A549 treated with AZD9567 at 1 μM for 4 hours (cell line): ENCODE data around the gene LCE1E. TPM values are rescaled to one million over a fixed set of nuclear protein-coding genes. Genes with fewer than 3 reads are reported as not detected.

Experiments
- total RNA-seq: library from RNA; stranded (reverse); fragments of 200-300 nt; extraction: Qiagen RNA extraction; gene quantifications from 5 replicates; pipeline ENCODE4 v1.2.3, GENCODE V29; 2022; ENCODE audit not compliant: insufficient read depth

The LCE1E gene
- total RNA-seq = 0.07 TPM in 1 of 5 replicates, not detected in the others

GRCh38 chr1:152786077-152786476, at the start of gene LCE1E:
LCE1E (plus strand) TSS chr1:152786257; CDS start chr1:152787300, 1,043 bp downstream.

GRCh38 chr1:152757747-152758146, 28.3 kb upstream of the LCE1E start, which contains the start of gene KPRP:
KPRP (plus strand) TSS chr1:152758025; CDS start chr1:152759589, 1,564 bp downstream.

GRCh38 chr1:152774875-152775274, 11.2 kb upstream of the LCE1E start, which contains the start of gene LCE1F:
LCE1F (plus strand) TSS chr1:152775140; CDS start chr1:152776372, 1,232 bp downstream.

GRCh38 chr1:152796421-152796820, 10.4 kb downstream of the LCE1E start, which contains the start of gene LCE1D:
LCE1D (plus strand) TSS chr1:152796721; CDS start chr1:152797795, 1,074 bp downstream.

GRCh38 chr1:152806576-152806975, 20.5 kb downstream of the LCE1E start, which contains the start of gene LCE1C:
LCE1C (minus strand) TSS chr1:152806651; CDS start chr1:152805478, 1,173 bp downstream.

GRCh38 chr1:152811671-152812070, 25.6 kb downstream of the LCE1E start, which contains the start of gene LCE1B:
LCE1B (plus strand) TSS chr1:152811971; CDS start chr1:152812447, 476 bp downstream.

GRCh38 chr1:152827173-152827572, 41.1 kb downstream of the LCE1E start, which contains the start of gene LCE1A:
LCE1A (plus strand) TSS chr1:152827473; CDS start chr1:152827473, 0 bp downstream.

Other genes with a start within 250 kb of the LCE1E start
- gene LCE3E, start 219.5 kb upstream of the LCE1E start, total RNA-seq = 0.15 TPM in 1 of 5 replicates, not detected in the others
- 1.2 to 1.8 TPM (median 1.4 TPM) in 4 of 5 replicates, not detected in the other for gene LCE3D, start 205.7 kb upstream of the LCE1E start, total RNA-seq
- gene LCE3C, start 186.0 kb upstream of the LCE1E start, total RNA-seq = not detected in 5 replicates
- not detected in 5 replicates for gene LCE3B, start 172.4 kb upstream of the LCE1E start, total RNA-seq
- gene LCE3A, start 163.2 kb upstream of the LCE1E start, total RNA-seq = not detected in 5 replicates
- gene LCE2D, start 122.9 kb upstream of the LCE1E start, total RNA-seq = not detected in 5 replicates
- not detected in 5 replicates for gene LCE2C, start 111.0 kb upstream of the LCE1E start, total RNA-seq
- not detected in 5 replicates for gene LCE2B, start 100.1 kb upstream of the LCE1E start, total RNA-seq
- gene LCE2A, start 87.9 kb upstream of the LCE1E start, total RNA-seq = not detected in 5 replicates
- not detected in 5 replicates for gene LCE4A, start 78.1 kb upstream of the LCE1E start, total RNA-seq
- gene KPRP, start 28.2 kb upstream of the LCE1E start, total RNA-seq = not detected in 5 replicates
- gene LCE1F, start 11.1 kb upstream of the LCE1E start, total RNA-seq = not detected in 5 replicates
- not detected in 5 replicates for gene LCE1D, start 10.5 kb downstream of the LCE1E start, total RNA-seq
- not detected in 5 replicates for gene LCE1C, start 20.4 kb downstream of the LCE1E start, total RNA-seq
- gene LCE1B, start 25.7 kb downstream of the LCE1E start, total RNA-seq = 0.09 TPM in 1 of 5 replicates, not detected in the others
- gene LCE1A, start 41.2 kb downstream of the LCE1E start, total RNA-seq = not detected in 5 replicates
- not detected in 5 replicates for gene LCE6A, start 56.6 kb downstream of the LCE1E start, total RNA-seq
- gene LCE7A, start 73.7 kb downstream of the LCE1E start, total RNA-seq = not detected in 5 replicates
- gene SMCP, start 92.1 kb downstream of the LCE1E start, total RNA-seq = not detected in 5 replicates
- gene IVL, start 122.3 kb downstream of the LCE1E start, total RNA-seq = 0.05 to 0.09 TPM (median 0.08 TPM) in 4 of 5 replicates, not detected in the other
- gene SPRR5, start 160.9 kb downstream of the LCE1E start, total RNA-seq = not detected in 5 replicates
- gene SPRR4, start 184.4 kb downstream of the LCE1E start, total RNA-seq = not detected in 5 replicates
- not detected in 5 replicates for gene SPRR1A, start 197.8 kb downstream of the LCE1E start, total RNA-seq
- not detected in 5 replicates for gene SPRR3, start 215.5 kb downstream of the LCE1E start, total RNA-seq
- gene SPRR1B, start 244.9 kb downstream of the LCE1E start, total RNA-seq = not detected in 5 replicates